ENCODE results near the gene HIRA. TPM values are rescaled to one million over a fixed set of nuclear protein-coding genes. Genes with fewer than 3 reads are reported as not detected.

Gene HIRA
- total and polyA plus RNA-seq, 9 of the 15 experiments (the other 6 are each of a cell fraction or from before 2014, with no cell fraction given), result 0.96 to 132 (median 58.4) TPM

- POLR2A ChIA-PET, result interaction anchor here (0.6 to 2.3 kb wide), 5 partner anchors 9 to 309 kb away, joined by 3 to 5 read pairs (median 5); no protein-coding TSS in a partner anchor
- no peaks in the 10 kb centered on the region for H3K79me2 ChIP-seq (ENCODE audit: control insufficient read depth, insufficient read depth, low read length)
- intact Hi-C loops (cut with micrococcal nuclease) (no loop called here), in situ Hi-C loops (cut with MboI) (no loop called here)
- CTCF ChIA-PET (ENCODE audit: low intra/inter-chr PET ratio), result no interaction called here
- WGBS (ENCODE audit: insufficient coverage, low coverage, missing lambda C conversion rate), result 96% methylated on average over 7 of the region's 7 CpGs
- no peaks in the 10 kb centered on the region for H4K20me1 ChIP-seq (replicated peaks; ENCODE audit: control insufficient read depth, insufficient read depth, low read length)
- H3K9me1 ChIP-seq (ENCODE audit: control insufficient read depth, insufficient read depth, low read length), result no peaks in the 10 kb centered on the region
- H3K9ac ChIP-seq (ENCODE audit: insufficient read depth in 1 of 2, low read depth in 2 of 2, low read length in 2 of 2), result no peak overlapping the region
- no peak overlapping the region for H3K4me2 ChIP-seq (ENCODE audit: insufficient read depth, low read length)
- H3K9me3 ChIP-seq (replicated peaks; ENCODE audit: control insufficient read depth, insufficient read depth, low read depth, low read length), result peaks cover 31% of the 10 kb centered on the region
- ATAC-seq (no peak), FAIRE-seq (no peak), DNase-seq (ENCODE audit: extremely low read depth in 1 of 4, low spot score in 3 of 4) (peak in 2 of 4 experiments; percentile 14 to 16)
- H3K4me3 ChIP-seq, result no peak overlapping the region
- BruUV-seq (replicated peaks), result TSS peak; percentile 6
- no peak overlapping the region for H2AFZ ChIP-seq (ENCODE audit: low read depth, low read length)
- H3K36me3 ChIP-seq (ENCODE audit: control insufficient read depth, insufficient read depth, low read length), result peaks cover 85% of the 10 kb centered on the region
- no peak overlapping the region for H3K27ac ChIP-seq (ENCODE audit: extremely low read depth, low read depth, low read length)
- no peaks in the 10 kb centered on the region for H3K27me3 ChIP-seq (ENCODE audit: control insufficient read depth in 2 of 2, insufficient read depth in 2 of 2, low read length in 2 of 2)
- H3K4me1 ChIP-seq (replicated peaks in 1 of 2; ENCODE audit: control insufficient read depth in 2 of 2, insufficient read depth in 2 of 2, low read length in 2 of 2), result no peaks in the 10 kb centered on the region
- TF ChIP-seq KAT7 (CRISPR knock-in tag; IDR thresholded peaks at IDR 0.05; ENCODE audit: borderline replicate concordance) (no peak), RBM39 (optimal IDR thresholded peaks at IDR 0.05; ENCODE audit: low read depth, low read length) (no peak), POLR3A (IDR thresholded peaks at IDR 0.05; ENCODE audit: borderline replicate concordance, extremely low read depth, insufficient read depth, insufficient read length) (no peak), GABPA (tag; conservative IDR thresholded peaks at IDR 0.05; ENCODE audit: low read depth) (no peak), RBFOX2 (IDR thresholded peaks at IDR 0.05; ENCODE audit: low read depth, low read length) (no peak), KLF13 (tag; IDR thresholded peaks at IDR 0.05; ENCODE audit: borderline replicate concordance, low read depth) (no peak), ETV1 (tag; conservative IDR thresholded peaks at IDR 0.05; ENCODE audit: low read depth) (no peak), GTF2E2 (tag; IDR thresholded peaks at IDR 0.05) (no peak), TEAD1 (CRISPR knock-in tag; IDR thresholded peaks at IDR 0.05) (peak in 1 of 2 experiments; percentile 61; a peak in 1 of 4 replicates), ZC3H4 (CRISPR knock-in tag; IDR thresholded peaks at IDR 0.05; ENCODE audit: borderline replicate concordance) (peak; percentile 6; the same call in 1 of the 2 replicates), ZNF507 (tag; conservative IDR thresholded peaks at IDR 0.05) (0 out of 2 replicates have a peak, but pooled peaks have one; percentile 7), NR3C1 (CRISPR knock-in tag; IDR thresholded peaks at IDR 0.05) (0 out of 2 replicates have a peak, but pooled peaks have one; percentile 41)
Measured at GRCh38 chr22:19336133-19337075, 95.1 kb downstream of the HIRA start.
